Measurements from ENCODE around the gene PITPNC1. TPM values are rescaled to one million over a fixed set of nuclear protein-coding genes. Genes with fewer than 3 reads are reported as not detected.

Gene PITPNC1
- total and polyA plus RNA-seq, 2 of the 13 experiments (the other 11 are each of a cell fraction or from before 2014, with no cell fraction given): 4.1 to 5.7 TPM

GRCh38 chr17:67400193-67400592 is 23.1 kb downstream of the PITPNC1 start:
- Histone ChIP-seq H3K4me2 (ENCODE audit: low read depth, low read length) (no peak overlapping the region), H3K4me1 (ENCODE audit: insufficient read depth, low read length) (peaks cover 20% of the 10 kb centered on the region), H3K9me3 (ENCODE audit: low read length) (no peaks in the 10 kb centered on the region), H3K36me3 (replicated peaks in 1 of 2; ENCODE audit: control insufficient read depth in 1 of 2, insufficient read depth in 2 of 2, low read length in 2 of 2) (no peaks in the 10 kb centered on the region), H2AFZ (ENCODE audit: low read length) (no peak overlapping the region), H3K4me3 (replicated peaks in 1 of 3; ENCODE audit: insufficient read depth in 1 of 3, low read depth in 2 of 3, low read length in 3 of 3) (no peak overlapping the region), H4K20me1 (ENCODE audit: insufficient read depth, low read length) (no peaks in the 10 kb centered on the region), H3K27ac (ENCODE audit: extremely low read length, insufficient read depth, low read length) (no peak overlapping the region), H3K79me2 (ENCODE audit: insufficient read depth, low read length) (no peaks in the 10 kb centered on the region), H3K27me3 (ENCODE audit: control insufficient read depth in 1 of 2, insufficient read depth in 2 of 2, low read length in 2 of 2) (no peaks in the 10 kb centered on the region), H3K9ac (ENCODE audit: insufficient read depth, low read depth, low read length) (no peak overlapping the region)
- ATAC-seq (no peak), FAIRE-seq (peak; percentile 12), DNase-seq (ENCODE audit: low spot score) (no peak)
- intact Hi-C loops (cut with micrococcal nuclease; ENCODE audit: unreplicated experiment) (no loop called here), in situ Hi-C loops (cut with HindIII; ENCODE audit: extremely low pct_ligation_motif_present, low pct_unique_long_range_greater_than_20kb) (no loop called here)
- ChIA-PET CTCF (ENCODE audit: low intra/inter-chr PET ratio, low total read pairs) (no interaction called here), POLR2A (no interaction called here)
- BruUV-seq (replicated peaks): no TSS peak
- TF ChIP-seq ZSCAN21 (CRISPR knock-in tag; IDR thresholded peaks at IDR 0.05; ENCODE audit: borderline replicate concordance) (no peak), HES4 (CRISPR knock-in tag; IDR thresholded peaks at IDR 0.05; ENCODE audit: borderline replicate concordance) (no peak), NCOA5 (CRISPR knock-in tag; IDR thresholded peaks at IDR 0.05) (no peak), ZSCAN20 (CRISPR knock-in tag; IDR thresholded peaks at IDR 0.05; ENCODE audit: borderline replicate concordance) (no peak), ZNF121 (CRISPR knock-in tag; IDR thresholded peaks at IDR 0.05) (no peak), MTF2 (CRISPR knock-in tag; IDR thresholded peaks at IDR 0.05; ENCODE audit: borderline replicate concordance) (no peak), ZNF441 (CRISPR knock-in tag; IDR thresholded peaks at IDR 0.05; ENCODE audit: borderline replicate concordance) (no peak), ATAD3A (CRISPR knock-in tag; IDR thresholded peaks at IDR 0.05) (no peak), ZNF354B (CRISPR knock-in tag; IDR thresholded peaks at IDR 0.05) (no peak), CREB3 (CRISPR knock-in tag; IDR thresholded peaks at IDR 0.05) (no peak), GTF3A (CRISPR knock-in tag; conservative IDR thresholded peaks at IDR 0.05) (no peak), ZNF10 (CRISPR knock-in tag; IDR thresholded peaks at IDR 0.05; ENCODE audit: borderline replicate concordance, low read depth) (no peak), SIX4 (CRISPR knock-in tag; IDR thresholded peaks at IDR 0.05) (no peak), DMTF1 (CRISPR knock-in tag; IDR thresholded peaks at IDR 0.05) (no peak), ZNF737 (CRISPR knock-in tag; IDR thresholded peaks at IDR 0.05; ENCODE audit: borderline replicate concordance) (no peak), ZBTB8A (CRISPR knock-in tag; IDR thresholded peaks at IDR 0.05; ENCODE audit: borderline replicate concordance, low read depth) (no peak)
- WGBS (ENCODE audit: low lambda C conversion rate): 42% methylated on average over 5 of the region's 6 CpGs
